Left lobe of liver (tissue), 2 donors: ENCODE measurements around the gene DENND1A. TPM values are rescaled to one million over a fixed set of nuclear protein-coding genes. Genes with fewer than 3 reads are reported as not detected.
A peak's percentile ranks its signal among the peaks of the same experiment; 100 is the strongest.

ENCODE experiments used
- ATAC-seq: fragments of 200-7000 bp; cut with Tn5 transposase; one replicate; pipeline ENCODE4 v1.9.1; 2020; ENCODE audit warnings: mild to moderate bottlenecking, moderate library complexity
- DNase-seq: peaks from one replicate; pipeline ENCODE4 v3.0.0-alpha.2; 2020; ENCODE audit warnings: low spot score
- total RNA-seq: library from RNA; stranded (reverse); gene quantifications from one replicate; pipeline ENCODE4 v1.2.1, GENCODE V29; 2021
- donor health status: DM: no; HTN: no; CAD: no; lungs with moderate emphysema.
- donor health status: DM: no; HTN: yes; CAD: no.

Gene DENND1A
- total RNA-seq, 1 donor from 2014 or later: 15.5 TPM

GRCh38 chr9:123513554-123513953 is 416.4 kb downstream of the DENND1A start:
- ATAC-seq (no peak), DNase-seq (no peak)

- DNase-seq (no peak), ATAC-seq (peak; percentile 46)
Measured at GRCh38 chr9:123511326-123512277, 418.3 kb downstream of the DENND1A start.

DNA sequence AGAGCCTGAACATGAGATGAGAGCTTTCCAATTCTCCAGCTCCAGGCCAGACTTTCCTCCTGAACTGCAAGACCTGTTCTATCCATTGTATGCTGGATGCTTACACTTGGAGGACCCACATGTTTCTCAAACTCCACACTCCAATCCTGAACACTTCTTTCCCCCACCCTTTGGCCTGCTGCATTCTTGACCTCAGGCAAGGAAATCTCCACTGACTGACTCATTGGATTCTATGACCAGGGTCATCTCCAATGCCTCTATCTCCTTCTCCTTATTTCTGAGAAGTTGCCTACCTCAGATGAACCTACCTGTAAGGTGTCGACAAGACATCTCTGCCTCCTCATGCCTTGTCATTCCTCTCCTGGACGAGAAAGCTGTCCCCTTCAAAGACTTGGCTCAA is 420.3 kb downstream of the DENND1A start:
- no peak for DNase-seq
- no peak for ATAC-seq

- no peak for DNase-seq
- ATAC-seq: peak; percentile 73
Measured at GRCh38 chr9:123508048-123508447, 421.9 kb downstream of the DENND1A start.

DNA sequence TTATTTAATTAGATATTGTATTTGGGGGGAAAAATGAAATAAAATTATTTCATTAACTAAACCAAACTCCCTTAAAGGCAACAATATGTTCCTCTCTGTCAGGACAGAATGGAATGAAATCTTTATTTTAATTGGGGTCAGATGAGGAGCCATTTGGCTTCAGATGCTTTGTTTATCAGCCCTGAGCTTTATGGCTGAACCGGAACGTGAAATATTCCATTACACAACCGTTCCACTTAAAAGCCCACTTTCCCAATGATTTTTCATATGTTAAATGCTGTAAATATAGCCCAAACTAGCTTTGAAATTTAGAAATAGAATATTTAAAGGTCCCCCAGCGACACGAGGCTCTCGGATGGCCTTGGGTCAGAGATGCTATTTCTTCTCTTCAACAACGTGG is 424.4 kb downstream of the DENND1A start:
- ATAC-seq: no peak
- no peak for DNase-seq

GRCh38 chr9:123500336-123500735 is 429.6 kb downstream of the DENND1A start:
- DNase-seq (no peak), ATAC-seq (no peak)

DNA sequence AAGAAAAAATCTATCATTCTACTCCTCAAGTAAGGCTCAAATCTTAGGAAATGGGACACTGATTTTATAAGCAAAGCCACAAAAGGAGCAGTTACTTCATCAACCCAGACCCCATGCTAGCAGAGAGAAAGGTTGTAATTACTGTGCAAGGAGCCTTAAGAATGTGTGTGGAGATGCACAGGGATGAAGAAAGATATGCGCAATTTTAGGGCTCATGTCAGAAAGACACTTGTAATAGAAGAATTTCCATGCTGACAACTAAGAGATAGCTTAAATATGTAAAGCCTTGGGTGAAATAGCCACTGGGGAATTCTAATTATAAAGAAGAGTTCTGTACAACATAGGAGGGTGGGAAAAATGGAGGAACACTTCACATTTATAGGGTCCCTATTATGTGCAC is 432.1 kb downstream of the DENND1A start:
- ATAC-seq (no peak), DNase-seq (no peak)

- ATAC-seq (no peak), DNase-seq (no peak)
Measured at GRCh38 chr9:123495731-123496130, 434.2 kb downstream of the DENND1A start.

GRCh38 chr9:123493627-123494026 is 436.3 kb downstream of the DENND1A start:
- no peak for DNase-seq

GRCh38 chr9:123490688-123491087 is 439.2 kb downstream of the DENND1A start:
- no peak for ATAC-seq
- no peak for DNase-seq

More at GRCh38 chr9:123493627-123494026, 436.3 kb downstream of the DENND1A start:
- ATAC-seq: no peak

GRCh38 chr9:123488722-123489321 is 441.1 kb downstream of the DENND1A start:
- ATAC-seq (no peak), DNase-seq (no peak)

- ATAC-seq (no peak), DNase-seq (no peak)
Measured at GRCh38 chr9:123487944-123488548, 441.9 kb downstream of the DENND1A start.

- no peak for DNase-seq
Measured at GRCh38 chr9:123486431-123486830, 443.5 kb downstream of the DENND1A start.

DNA sequence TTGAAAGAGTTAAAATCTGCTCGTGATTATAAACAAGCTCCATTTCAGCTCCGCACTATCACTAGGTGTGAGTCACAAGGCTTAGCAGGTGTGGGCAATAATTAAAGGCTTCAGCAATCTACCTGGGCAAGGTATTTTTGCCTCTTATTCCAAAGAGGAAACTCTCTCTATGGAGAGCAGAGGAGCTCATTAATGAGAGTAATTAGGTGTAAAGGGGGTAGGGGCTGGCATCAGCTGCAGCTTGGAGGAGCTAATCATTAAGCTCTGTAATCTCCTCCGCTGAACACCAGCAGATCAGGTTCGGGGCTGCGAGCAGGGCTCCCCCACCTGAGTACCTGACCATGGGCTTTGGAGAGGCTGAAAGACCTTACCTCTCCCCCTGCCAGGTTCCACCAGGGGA is 444.7 kb downstream of the DENND1A start:
- peak; percentile 7 for ATAC-seq

More at GRCh38 chr9:123486431-123486830, 443.5 kb downstream of the DENND1A start:
- ATAC-seq: no peak

DNA sequence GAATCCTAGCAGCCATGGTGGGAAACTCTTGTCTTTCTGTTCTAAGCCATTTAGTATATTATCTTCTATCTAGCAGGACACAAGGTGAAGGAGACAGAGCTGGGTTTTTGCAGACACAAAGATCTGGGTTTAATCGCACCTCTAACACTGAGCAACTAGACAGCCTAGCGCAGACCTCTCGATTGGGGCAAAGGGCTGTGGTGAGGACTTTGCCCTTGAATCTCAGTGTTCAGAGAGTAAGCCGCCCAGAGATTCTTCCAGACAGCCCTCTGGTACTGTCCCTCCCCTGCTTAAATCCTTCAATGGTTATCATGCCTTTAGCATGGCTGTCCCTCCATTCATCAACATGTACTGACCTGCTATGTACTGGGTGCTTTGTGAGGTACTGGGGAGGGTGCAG is 445.8 kb downstream of the DENND1A start:
- DNase-seq: peak; percentile 77
- ATAC-seq: peak; percentile 81

More for the DNA sequence above, 444.7 kb downstream of the DENND1A start:
- DNase-seq: no peak

- ATAC-seq (peak; percentile 4), DNase-seq (no peak)
Measured at GRCh38 chr9:123483191-123483803, 446.6 kb downstream of the DENND1A start.

- peak; percentile 71 for DNase-seq
- ATAC-seq: peak; percentile 45
Measured at GRCh38 chr9:123482295-123482968, 447.5 kb downstream of the DENND1A start.

DNA sequence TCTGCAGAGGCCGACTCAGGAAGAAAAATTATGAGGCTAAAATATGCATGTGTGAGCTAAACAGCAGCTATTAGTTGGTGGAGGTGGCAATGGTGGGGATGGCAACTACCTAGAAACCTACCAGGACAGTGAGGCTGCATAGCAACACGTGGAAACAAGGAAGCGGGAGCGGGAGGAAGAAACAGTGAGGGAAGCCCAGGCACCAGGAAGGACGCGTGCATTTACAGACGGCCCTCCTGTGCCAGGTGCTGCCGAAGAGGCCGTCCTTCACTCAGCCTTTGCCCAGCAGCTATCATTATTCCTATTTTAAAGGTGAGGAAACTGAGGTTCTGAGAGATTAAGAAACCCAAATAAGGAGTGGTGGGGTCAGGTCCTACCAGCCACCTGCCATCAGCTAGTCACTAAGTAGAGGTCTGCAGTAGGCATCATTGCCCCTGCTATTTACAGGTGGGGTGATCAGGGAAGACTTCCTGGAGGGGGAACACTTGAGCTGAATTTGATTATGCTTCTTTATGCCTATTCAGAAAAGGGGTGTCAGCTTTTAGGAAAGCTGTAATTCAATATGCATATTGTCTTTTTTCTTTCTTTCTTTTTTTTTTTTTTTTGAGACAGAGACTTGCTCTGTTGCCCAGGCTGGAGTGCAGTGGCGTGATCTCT is 448.6 kb downstream of the DENND1A start:
- DNase-seq (no peak), ATAC-seq (no peak)

GRCh38 chr9:123480791-123481190 is 449.1 kb downstream of the DENND1A start:
- DNase-seq: no peak
- no peak for ATAC-seq

- no peak for DNase-seq
- ATAC-seq: no peak
Measured at GRCh38 chr9:123480096-123480495, 449.8 kb downstream of the DENND1A start.
